Uterus (tissue), 4 donors: ENCODE data around the gene FCRL5. TPM values are rescaled to one million over a fixed set of nuclear protein-coding genes. Genes with fewer than 3 reads are reported as not detected.
"Not testable (repeated sequence)": the region's sequence is repeated elsewhere in the genome, so short reads cannot be mapped to it uniquely, and the experiment has no call there.

Experiments used
- DNase-seq, 2 donors: peaks; one replicate each; pipeline ENCODE4 v3.0.0-alpha.2; 2019 to 2020
- H3K27ac ChIP-seq, 2 donors: fragments of 200-600 bp; sonication (generic); 1 replicate in 1 of 2; 2 replicates in 1 of 2; pipeline ENCODE4 v1.5.1; 2016 to 2018
- H3K27me3 ChIP-seq, 2 donors: fragments of 200-600 bp; sonication (generic); one replicate each; pipeline ENCODE4 v1.5.1; 2018 to 2019; ENCODE audit warnings: control low read depth in 1 of 2
- H3K36me3 ChIP-seq, 2 donors: fragments of 200-600 bp; sonication (generic); one replicate each; pipeline ENCODE4 v1.5.1; 2019; ENCODE audit warnings: control low read depth in 1 of 2
- H3K4me1 ChIP-seq, 2 donors: fragments of 200-600 bp; sonication (generic); one replicate each; pipeline ENCODE4 v1.5.1; 2018 to 2019; ENCODE audit warnings: control low read depth in 1 of 2
- H3K4me3 ChIP-seq, 2 donors: fragments of 200-600 bp; sonication (generic); 1 replicate in 1 of 2; 2 replicates in 1 of 2; pipeline ENCODE4 v1.5.1; 2018 to 2019; ENCODE audit warnings: mild to moderate bottlenecking in 1 of 2
- H3K9me3 ChIP-seq, 2 donors: fragments of 200-600 bp; sonication (generic); one replicate each; pipeline ENCODE4 v1.5.1; 2019; ENCODE audit warnings: control low read depth in 1 of 2
- POLR2A ChIP-seq, 2 donors: fragments of 450-650 bp; IDR thresholded peaks; one replicate each; pipeline ENCODE4 v1.6.1; 2016; ENCODE audit warnings: antibody characterized with exemption in 2 of 2, mild to moderate bottlenecking in 1 of 2, moderate library complexity in 1 of 2
- intact Hi-C: fragments of 100-400 bp; cut with DNase I; formaldehyde crosslinking; loops from one replicate; pipeline ENCODE4 v1.15.1; 2023; ENCODE audit warnings: low total_unique reads
- total RNA-seq, 4 donors: library from RNA; depleted of rRNA in 3 of 4; stranded (reverse); fragments of >200 nt in 3 of 4; gene quantifications; one replicate each; pipeline versions ENCODE4 v1.1.0 to v1.2.4, GENCODE V29; 2014 to 2023
- TF ChIP-seq, protein P1 (sequence below), 4 experiments: fragments of 200-600 bp in 2 of 4; fragments of 450-650 bp in 2 of 4; sonication (generic) in 2 of 4; IDR thresholded peaks; one replicate each; pipeline ENCODE4 v1.5.1; 2016 to 2019; ENCODE audit warnings: antibody characterized with exemption in 4 of 4, mild to moderate bottlenecking in 2 of 4, moderate library complexity in 1 of 4
- donor health status: DM: yes; HTN: yes; CAD: no.

The FCRL5 gene
- total RNA-seq, 4 donors from 2014 or later = 0.48 to 1.3 TPM; not detected in 2

DNA sequence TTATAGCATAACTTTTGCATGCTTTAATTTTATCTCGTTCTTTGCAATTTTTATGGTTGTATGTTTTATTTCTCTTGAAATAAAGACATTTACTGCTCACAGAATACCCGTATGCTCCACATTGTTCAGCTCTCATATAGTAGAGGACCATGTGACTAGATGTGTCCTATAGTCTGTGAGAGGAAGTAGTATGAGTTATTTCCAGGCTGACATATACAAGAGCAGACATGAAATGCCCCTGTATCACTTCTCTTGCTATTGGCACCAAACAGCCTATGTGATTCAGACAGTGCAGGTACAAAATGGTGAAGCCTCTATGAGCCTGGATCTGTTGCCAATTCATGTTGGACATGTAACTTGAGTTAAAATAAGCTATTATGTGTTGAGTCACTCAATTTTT, 5.8 kb upstream of the FCRL5 start:
- Histone ChIP-seq H3K4me3 (no peak overlapping the region), H3K27me3 (no peaks in the 10 kb centered on the region), H3K36me3 (no peaks in the 10 kb centered on the region), H3K9me3 (no peaks in the 10 kb centered on the region), H3K27ac (no peak overlapping the region), H3K4me1 (no peaks in the 10 kb centered on the region)
- TF ChIP-seq POLR2A (IDR thresholded peaks at IDR 0.05) = no peak
- TF ChIP-seq, protein P1, sequence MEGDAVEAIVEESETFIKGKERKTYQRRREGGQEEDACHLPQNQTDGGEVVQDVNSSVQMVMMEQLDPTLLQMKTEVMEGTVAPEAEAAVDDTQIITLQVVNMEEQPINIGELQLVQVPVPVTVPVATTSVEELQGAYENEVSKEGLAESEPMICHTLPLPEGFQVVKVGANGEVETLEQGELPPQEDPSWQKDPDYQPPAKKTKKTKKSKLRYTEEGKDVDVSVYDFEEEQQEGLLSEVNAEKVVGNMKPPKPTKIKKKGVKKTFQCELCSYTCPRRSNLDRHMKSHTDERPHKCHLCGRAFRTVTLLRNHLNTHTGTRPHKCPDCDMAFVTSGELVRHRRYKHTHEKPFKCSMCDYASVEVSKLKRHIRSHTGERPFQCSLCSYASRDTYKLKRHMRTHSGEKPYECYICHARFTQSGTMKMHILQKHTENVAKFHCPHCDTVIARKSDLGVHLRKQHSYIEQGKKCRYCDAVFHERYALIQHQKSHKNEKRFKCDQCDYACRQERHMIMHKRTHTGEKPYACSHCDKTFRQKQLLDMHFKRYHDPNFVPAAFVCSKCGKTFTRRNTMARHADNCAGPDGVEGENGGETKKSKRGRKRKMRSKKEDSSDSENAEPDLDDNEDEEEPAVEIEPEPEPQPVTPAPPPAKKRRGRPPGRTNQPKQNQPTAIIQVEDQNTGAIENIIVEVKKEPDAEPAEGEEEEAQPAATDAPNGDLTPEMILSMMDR (IDR thresholded peaks at IDR 0.05) = no peak
- intact Hi-C loops = no loop called here
- no peak for DNase-seq

DNA sequence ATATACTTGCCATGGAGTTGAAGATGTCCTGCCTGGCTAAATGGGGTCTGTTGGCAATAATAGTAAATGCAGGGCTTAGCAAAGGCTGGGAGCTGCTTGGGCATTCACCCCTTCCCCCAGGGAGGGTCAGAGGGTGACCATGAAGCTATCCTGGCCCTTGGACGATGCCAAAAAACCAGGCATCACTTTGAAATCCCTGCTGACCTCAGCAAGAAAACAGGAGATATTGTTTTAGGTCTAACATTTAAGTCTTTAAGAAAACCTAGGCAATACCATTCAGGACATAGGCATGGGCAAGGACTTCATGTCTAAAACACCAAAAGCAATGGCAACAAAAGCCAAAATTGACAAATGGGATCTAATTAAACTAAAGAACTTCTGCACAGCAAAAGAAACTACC, 4.2 kb downstream of the FCRL5 start:
- H3K9me3 ChIP-seq, H3K4me1 ChIP-seq, H3K4me3 ChIP-seq, intact Hi-C loops, H3K27ac ChIP-seq, DNase-seq, H3K36me3 ChIP-seq, H3K27me3 ChIP-seq: not testable (repeated sequence)

DNA sequence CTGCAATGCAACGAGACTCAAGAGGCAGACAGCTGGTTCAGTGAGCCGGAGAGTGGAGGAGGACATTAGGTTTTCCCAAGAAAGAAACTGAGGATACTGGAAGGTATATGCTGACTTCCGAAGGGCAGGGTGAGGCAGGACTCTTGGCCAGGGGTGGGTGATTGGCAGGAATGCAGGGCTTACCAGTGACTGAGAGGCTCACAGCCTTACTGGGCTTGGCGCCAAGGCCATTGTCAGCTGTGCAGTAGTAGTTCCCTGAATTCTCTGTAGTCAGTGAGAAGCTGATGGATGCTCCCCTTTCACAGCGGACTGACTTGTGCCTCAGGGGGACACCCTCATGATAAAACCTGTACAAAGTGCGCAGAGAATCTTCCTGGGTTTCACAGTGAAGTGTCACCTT, 9.6 kb downstream of the FCRL5 start:
- no peaks in the 10 kb centered on the region for H3K27me3 ChIP-seq
- no peak for DNase-seq

DNA sequence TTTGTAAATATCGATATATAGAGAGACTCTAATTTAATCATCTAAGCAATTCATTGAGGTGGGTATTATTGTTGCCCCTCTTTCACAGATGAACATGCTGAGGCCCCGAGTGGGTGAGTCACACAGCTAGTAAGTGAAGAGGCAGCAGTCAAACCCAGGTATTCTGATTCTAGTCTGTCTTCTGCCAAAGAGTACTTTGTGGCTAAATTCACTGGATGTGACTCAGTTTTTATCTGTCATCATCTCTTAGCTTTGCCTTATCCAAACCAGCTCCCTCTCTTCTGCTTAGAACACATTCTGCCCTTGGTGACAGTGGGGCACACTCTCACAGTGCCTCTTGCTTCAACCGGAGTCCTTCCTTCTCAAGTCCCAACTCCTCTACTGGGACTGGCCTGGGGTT, 11.5 kb downstream of the FCRL5 start:
- intact Hi-C loops = no loop called here
- Histone ChIP-seq H3K4me3 (no peak overlapping the region), H3K9me3 (no peaks in the 10 kb centered on the region), H3K4me1 (no peaks in the 10 kb centered on the region), H3K36me3 (no peaks in the 10 kb centered on the region), H3K27me3 (no peaks in the 10 kb centered on the region), H3K27ac (no peak overlapping the region)
- TF ChIP-seq POLR2A (IDR thresholded peaks at IDR 0.05) = no peak
- no peak for DNase-seq

More for the DNA sequence above, 9.6 kb downstream of the FCRL5 start:
- H3K27ac ChIP-seq = no peak overlapping the region
- H3K9me3 ChIP-seq = no peaks in the 10 kb centered on the region
- no peak overlapping the region for H3K4me3 ChIP-seq
- intact Hi-C loops = no loop called here
- no peaks in the 10 kb centered on the region for H3K36me3 ChIP-seq
- H3K4me1 ChIP-seq = no peaks in the 10 kb centered on the region
- TF ChIP-seq POLR2A (IDR thresholded peaks at IDR 0.05) = no peak
- TF ChIP-seq, protein P1 (IDR thresholded peaks at IDR 0.05) = no peak

DNA sequence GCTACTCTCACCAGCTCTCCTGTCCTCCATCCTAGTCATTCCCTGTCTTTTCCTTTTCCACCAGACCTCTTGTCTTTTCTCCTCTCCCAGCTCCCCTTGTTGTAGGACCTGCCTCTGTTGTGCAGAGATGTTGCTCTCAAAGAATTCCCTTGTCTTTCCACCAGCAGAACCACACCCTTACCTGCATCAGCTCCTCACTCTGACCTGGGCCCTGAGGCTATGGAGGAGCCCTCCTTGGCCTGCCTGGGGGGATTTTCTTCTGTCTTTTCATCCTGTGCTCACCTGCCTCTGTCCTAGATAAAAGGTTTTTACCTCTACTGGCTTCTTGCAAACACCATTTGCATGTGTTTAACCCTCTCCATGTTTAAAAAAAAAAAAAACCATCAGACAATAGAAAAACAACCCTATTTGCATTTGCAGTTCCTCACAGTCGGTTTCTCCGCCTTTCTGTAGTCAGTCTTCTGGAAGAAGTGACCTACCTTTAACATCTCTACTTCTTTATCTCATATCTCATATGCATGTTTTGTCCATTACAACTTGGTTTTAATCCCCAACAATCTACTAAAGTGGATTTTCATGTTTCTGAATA, 12.1 kb downstream of the FCRL5 start:
- Histone ChIP-seq H3K27me3 (no peaks in the 10 kb centered on the region), H3K27ac (no peak overlapping the region), H3K9me3 (no peaks in the 10 kb centered on the region), H3K4me1 (no peaks in the 10 kb centered on the region), H3K4me3 (no peak overlapping the region), H3K36me3 (no peaks in the 10 kb centered on the region)
- DNase-seq = no peak
- TF ChIP-seq, protein P1 (IDR thresholded peaks at IDR 0.05) = no peak
- TF ChIP-seq POLR2A (IDR thresholded peaks at IDR 0.05) = no peak
- intact Hi-C loops = no loop called here

DNA sequence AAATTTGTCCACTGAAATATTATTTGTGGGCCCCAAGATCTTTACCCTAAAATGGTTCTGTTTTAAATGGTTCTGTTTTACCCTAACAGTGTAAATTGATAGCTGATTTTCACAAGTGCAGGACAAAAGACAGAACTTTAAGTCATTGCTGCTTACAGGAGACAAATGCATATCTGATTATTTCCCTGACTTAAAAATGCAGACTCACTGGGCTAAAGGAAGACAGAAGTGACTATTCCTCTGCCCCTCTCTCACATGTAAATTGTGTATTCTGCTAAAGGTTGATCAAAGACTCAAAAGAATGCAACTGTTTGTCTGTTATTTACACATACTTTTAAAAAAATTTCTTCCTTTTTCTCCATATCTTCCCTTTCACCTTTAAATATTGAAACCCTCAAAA, 12.7 kb downstream of the FCRL5 start:
- H3K36me3 ChIP-seq = no peaks in the 10 kb centered on the region
- H3K4me3 ChIP-seq = no peak overlapping the region
- intact Hi-C loops = no loop called here
- no peaks in the 10 kb centered on the region for H3K9me3 ChIP-seq
- no peak for TF ChIP-seq POLR2A (IDR thresholded peaks at IDR 0.05)
- TF ChIP-seq, protein P1 (IDR thresholded peaks at IDR 0.05) = no peak
- H3K4me1 ChIP-seq = no peaks in the 10 kb centered on the region
- no peak overlapping the region for H3K27ac ChIP-seq
- no peak for DNase-seq
- no peaks in the 10 kb centered on the region for H3K27me3 ChIP-seq
